Midbrain (tissue), 1 donor: ENCODE measurements around the gene C1orf198.
"Not testable (repeated sequence)": the region's sequence is repeated elsewhere in the genome, so short reads cannot be mapped to it uniquely, and the experiment has no call there.

Experiments
- DNase-seq: peaks from one replicate; lab custom pipeline; 2025; lab: John Stamatoyannopoulos, UW

C1orf198 gene

GRCh38 chr1:230860617-230861384 lies 7.5 kb downstream of the C1orf198 start:
- no peak for DNase-seq

DNA sequence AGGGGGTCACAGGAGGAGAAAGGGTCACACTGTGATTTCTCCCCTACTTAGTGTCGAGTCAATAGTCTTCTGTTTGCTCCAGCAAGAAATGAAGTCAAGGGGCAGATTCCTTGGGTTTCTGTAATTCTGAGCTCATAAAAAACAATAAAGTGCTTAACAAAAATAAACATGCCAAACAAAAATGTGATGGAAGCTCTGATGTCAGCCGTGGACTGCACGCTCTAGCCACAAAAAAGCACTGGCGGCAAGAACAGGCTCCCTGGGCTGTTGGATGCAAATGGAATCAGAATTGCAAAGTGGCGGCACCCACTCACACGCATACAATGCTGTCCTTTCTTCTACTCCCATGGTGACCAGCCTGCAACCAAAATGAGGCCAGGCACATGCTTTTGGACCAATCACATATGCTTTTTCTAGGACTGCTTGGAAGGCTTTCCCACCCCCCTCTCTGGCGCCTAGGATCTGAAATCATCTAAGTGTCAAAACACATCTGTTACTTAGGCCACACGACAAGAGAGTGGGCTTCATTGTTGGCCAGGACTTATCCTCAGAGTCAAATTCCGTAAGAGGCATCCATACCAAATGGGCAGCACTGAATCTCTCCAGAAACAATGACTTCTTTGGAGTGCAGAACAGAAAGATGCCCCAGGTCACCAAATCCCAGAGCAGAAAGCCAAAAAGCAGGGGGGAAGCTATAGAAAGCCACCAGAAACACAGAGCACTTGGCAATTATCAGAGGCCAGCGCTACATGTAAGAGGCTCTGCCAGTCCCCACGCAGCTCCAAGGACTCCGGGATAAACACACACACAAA lies 9.2 kb downstream of the C1orf198 start:
- peak; percentile 92 for DNase-seq

GRCh38 chr1:230858236-230858820 lies 10.0 kb downstream of the C1orf198 start:
- no peak for DNase-seq

- DNase-seq, result no peak
Measured at GRCh38 chr1:230857822-230858221, 10.5 kb downstream of the C1orf198 start.

DNA sequence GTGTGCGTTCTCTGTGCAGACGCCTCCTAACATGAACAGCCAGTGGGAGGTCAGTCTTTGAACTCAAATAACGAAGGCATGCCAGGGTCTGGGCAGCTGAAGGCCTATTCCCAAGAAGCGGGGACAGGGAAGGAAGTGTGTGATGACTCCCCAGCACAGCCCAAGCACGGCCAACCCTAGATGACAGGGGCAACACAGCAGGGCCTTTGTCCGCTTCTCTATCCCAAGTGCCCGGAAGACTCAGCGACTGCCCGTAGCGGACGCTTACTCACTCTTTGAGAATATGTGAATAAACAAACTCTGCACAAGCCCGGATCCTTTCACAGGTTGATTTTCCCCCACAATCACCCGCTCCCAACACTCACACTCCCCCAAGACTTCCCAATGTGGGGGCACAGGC lies 11.2 kb downstream of the C1orf198 start:
- peak; percentile 74 for DNase-seq

DNA sequence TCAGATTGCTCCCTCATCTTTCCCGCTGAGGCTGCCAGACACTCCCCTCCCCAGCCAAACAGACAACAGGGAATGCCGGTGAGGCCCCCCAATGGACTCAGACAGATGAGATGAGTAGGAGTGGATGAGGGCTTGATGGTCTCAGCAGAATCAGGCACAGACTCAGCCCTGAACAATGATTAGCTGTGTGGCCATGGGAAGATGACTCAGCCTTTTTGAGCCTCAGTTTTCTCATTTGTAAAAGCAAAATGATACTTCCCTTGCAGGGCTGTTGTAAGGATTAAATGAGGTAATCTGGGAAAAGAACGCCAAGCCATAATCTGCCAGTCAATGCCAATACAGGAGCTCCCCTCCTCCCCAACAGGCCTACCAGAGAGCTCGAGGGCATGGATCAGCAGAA lies 12.4 kb downstream of the C1orf198 start:
- peak; percentile 67 for DNase-seq

- no peak for DNase-seq
Measured at GRCh38 chr1:230854423-230854822, 13.9 kb downstream of the C1orf198 start.

DNA sequence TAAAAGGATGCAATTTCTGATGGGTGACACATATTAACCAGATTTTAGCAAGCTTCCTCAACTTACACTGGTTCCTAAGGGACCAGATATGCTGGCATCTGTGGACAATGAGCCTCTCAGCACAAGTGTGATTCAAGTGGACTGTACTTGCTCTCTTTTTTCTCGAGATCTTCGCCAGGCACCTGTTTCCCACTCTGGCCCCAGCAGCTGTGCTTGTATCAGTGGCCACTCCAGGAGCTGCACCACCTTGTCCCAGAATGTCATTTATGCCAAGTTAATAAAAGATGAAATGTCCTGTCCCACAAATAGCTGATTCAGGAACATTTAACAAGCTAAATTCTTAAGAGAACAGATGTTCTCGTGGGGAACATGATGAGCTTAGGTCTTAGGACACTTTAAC lies 14.6 kb downstream of the C1orf198 start:
- DNase-seq, result no peak

GRCh38 chr1:230852959-230853358 lies 15.4 kb downstream of the C1orf198 start:
- DNase-seq, result no peak

GRCh38 chr1:230851291-230851691 lies 17.0 kb downstream of the C1orf198 start:
- DNase-seq, result no peak

DNA sequence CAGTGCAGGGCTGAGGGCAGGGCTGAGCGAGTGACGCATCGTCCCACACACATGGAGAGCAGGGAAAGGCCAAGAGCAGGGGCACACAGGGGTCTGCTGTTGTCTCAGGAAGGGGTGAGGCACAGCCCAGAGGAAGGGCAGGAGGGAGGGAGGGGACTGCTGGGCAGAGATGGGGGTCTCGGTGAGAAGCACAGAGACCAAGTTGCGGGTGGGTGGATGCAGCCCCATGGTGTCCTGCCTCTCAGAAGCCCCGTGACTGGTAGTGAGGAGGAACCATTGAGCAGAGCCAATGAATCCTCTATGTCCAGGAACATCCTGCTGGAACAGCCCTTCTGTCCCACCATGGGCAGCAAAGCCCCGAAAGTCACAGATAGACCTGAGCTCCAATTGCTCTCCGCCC lies 17.8 kb downstream of the C1orf198 start:
- DNase-seq, result no peak

DNA sequence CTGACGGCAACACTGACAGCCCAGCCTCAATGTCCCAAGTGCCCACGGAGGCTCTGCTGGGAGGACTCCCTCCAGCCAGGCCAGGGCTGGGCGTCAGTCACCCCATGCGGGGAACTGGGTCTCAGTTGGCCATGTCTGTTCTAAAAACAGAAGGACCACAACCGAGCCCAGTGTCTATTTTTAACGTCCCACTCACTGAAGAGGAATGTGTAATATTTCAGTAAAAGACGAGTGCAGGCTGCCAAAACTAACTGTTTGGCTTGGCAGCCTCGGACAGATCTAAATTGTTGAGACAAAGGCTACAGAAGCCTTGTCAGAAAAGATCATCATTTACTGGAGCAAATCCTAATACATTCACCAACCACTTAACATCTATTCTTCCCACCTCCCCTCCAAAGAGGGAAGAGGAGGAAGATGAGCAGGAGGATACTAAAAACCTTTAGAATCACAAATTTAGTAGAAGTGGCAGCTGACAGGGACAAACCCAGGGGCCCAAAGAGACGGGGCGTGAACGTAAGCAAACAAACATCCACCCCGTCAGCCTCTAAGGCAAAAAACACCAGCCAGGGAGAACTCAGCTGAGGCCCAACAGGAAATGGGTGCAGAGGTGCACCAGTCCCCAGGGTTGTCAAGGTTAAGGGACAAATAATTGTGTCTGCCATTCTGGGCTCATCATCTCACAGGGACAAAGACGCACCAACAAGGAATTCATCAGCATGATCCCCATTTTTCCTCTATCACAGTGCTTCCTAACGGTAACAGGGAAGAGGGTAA lies 18.7 kb downstream of the C1orf198 start:
- DNase-seq, result no peak

GRCh38 chr1:230848235-230848634 lies 20.1 kb downstream of the C1orf198 start:
- no peak for DNase-seq

DNA sequence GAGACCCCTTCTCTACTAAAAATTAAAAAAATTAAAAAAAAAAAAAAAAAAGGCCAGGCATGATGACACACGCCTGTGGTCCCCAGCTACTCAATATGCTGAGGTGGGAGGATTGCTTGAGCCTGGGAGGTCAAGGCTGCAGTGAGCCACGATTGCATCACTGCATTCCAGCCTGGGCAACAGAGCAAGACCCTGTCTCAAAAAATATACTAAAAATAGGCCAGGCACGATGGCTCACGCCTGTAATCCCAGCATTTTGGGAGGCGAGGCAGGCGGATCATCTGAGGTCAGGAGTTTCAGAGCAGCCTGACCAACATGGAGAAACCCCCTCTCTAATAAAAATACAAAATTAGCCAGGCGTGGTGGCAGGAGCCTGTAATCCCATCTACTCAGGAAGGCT lies 23.1 kb downstream of the C1orf198 start:
- DNase-seq, result not testable (repeated sequence)

- DNase-seq, result no peak
Measured at GRCh38 chr1:230844561-230844960, 23.8 kb downstream of the C1orf198 start.

- no peak for DNase-seq
Measured at GRCh38 chr1:230843503-230844309, 24.6 kb downstream of the C1orf198 start.

DNA sequence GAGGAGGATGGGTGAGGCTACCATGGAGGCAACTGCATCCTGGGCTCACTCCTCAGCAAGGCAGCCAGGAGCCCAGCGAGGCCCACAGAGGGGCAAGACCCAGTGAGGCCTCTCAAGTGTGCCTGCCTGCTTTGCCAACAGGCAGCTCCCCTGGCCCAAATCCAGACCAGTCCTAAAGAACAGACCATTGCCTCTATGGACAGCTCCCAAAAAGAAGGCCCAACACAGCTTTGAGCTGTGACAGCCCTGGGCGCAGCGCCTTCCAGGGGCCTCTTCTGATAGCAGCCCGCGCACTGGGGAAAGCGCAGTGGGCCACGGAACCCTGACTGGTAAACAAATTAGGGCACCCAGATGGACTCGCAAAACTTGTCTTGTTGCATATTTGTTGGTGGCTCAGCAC lies 25.5 kb downstream of the C1orf198 start:
- DNase-seq, result no peak

DNA sequence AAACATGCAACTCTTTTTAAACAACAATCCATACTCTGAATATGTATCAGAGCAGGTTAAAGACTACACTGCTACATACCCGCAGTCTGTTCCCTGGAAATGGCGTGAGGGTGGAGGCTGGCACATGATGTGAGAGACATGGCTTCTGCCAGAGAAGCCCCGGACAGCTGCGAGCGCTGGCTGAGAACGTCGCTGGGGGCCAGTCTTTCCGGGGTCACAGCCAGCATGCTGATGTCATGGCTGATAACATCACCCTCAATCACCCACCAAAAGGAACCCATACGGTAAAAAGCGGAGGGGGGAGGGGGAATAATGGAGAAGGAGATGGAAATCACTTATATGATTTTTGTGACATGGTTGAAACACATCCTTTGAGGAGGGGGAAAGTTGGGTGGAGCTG lies 29.1 kb downstream of the C1orf198 start:
- DNase-seq, result peak; percentile 59

GRCh38 chr1:230836793-230837192 lies 31.5 kb downstream of the C1orf198 start:
- DNase-seq, result no peak

DNA sequence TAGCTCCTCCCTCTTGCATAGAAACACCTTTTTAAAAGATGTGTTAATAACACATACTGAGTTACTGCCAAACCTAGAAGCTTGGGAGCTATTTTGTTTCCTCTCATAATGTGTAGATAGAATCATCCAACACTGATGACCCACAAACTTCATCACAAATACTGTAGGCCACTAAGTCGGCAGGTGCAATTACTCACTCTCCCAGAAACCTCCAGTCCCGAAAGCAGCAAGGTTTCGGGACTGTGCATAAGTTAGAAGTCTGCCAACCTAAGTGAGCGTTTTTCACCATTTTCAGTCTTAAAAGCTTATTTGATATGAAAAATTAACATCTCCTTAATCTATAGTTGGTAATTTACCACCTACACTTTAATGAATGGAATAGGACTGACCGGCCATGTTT lies 32.0 kb downstream of the C1orf198 start:
- DNase-seq, result no peak

DNA sequence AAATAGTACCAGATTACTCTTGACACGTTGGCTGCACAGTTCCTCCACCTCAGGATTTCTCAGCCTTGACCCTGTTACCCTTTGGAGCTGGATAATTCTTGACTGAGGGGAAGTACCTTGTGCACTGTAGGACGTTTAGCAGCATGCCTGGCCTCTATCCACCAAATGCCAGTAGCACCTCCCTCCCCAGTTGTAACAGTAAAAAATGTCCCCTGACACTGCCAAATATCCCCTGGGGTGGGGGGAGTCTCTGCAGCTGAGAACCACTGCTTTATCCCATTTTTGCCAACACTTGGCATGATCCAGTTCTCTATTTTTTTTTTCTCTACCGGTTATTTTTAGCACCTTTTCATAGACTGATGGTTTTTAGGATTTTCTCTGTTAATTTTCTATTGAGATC lies 34.0 kb downstream of the C1orf198 start:
- DNase-seq, result no peak
